HepG2 (cell line): ENCODE measurements around the gene MYL6. TPM values are rescaled to one million over a fixed set of nuclear protein-coding genes. Genes with fewer than 3 reads are reported as not detected.

Experiments used
- KLF6 ChIP-seq: IDR thresholded peaks from 2 replicates; pipeline ENCODE4 v1.8.0; 2016; ENCODE audit warnings: missing biosample characterization, missing genetic modification reagents
- MTA3 ChIP-seq: sonication (generic); formaldehyde crosslinking; IDR thresholded peaks from 2 replicates; pipeline ENCODE4 v1.4.0; 2020; ENCODE audit warnings: missing genetic modification reagents
- MXI1 ChIP-seq: IDR thresholded peaks from 3 replicates; pipeline ENCODE4 v1.6.1; 2012; ENCODE audit warnings: low read depth, low read length, inconsistent platforms, borderline replicate concordance
- UBTF ChIP-seq: sonication (generic); formaldehyde crosslinking; IDR thresholded peaks from 2 replicates; pipeline ENCODE4 v1.4.0; 2020; ENCODE audit warnings: mild to moderate bottlenecking, missing genetic modification reagents
- ZFP36 ChIP-seq: fragments of 150-350 bp; IDR thresholded peaks from 2 replicates; pipeline ENCODE4 v1.6.1; 2018; ENCODE audit warnings: borderline replicate concordance, low read length, low read depth; ENCODE audit not compliant: partially characterized antibody
- ZFP37 ChIP-seq: sonication (generic); formaldehyde crosslinking; IDR thresholded peaks from 2 replicates; pipeline ENCODE4 v1.4.0; 2020; ENCODE audit warnings: missing genetic modification reagents, borderline replicate concordance
- ZNF10 ChIP-seq: sonication (generic); formaldehyde crosslinking; IDR thresholded peaks from 2 replicates; pipeline ENCODE4 v1.4.0; 2020; ENCODE audit warnings: mild to moderate bottlenecking, low read depth, missing genetic modification reagents, borderline replicate concordance
- ZNF331 ChIP-seq: sonication (generic); formaldehyde crosslinking; IDR thresholded peaks from 2 replicates; pipeline ENCODE4 v1.4.0; 2020; ENCODE audit warnings: missing genetic modification reagents
- ZNF556 ChIP-seq: sonication (generic); formaldehyde crosslinking; IDR thresholded peaks from 2 replicates; pipeline ENCODE4 v1.4.0; 2020; ENCODE audit warnings: mild to moderate bottlenecking, missing genetic modification reagents, borderline replicate concordance
- ZNF816 ChIP-seq: sonication (generic); formaldehyde crosslinking; IDR thresholded peaks from 2 replicates; pipeline ENCODE4 v1.8.0; 2022; ENCODE audit warnings: missing genetic modification reagents, mild to moderate bottlenecking, borderline replicate concordance
- polyA plus RNA-seq, 8 experiments: library from polyadenylated mRNA; depleted of rRNA in 3 of 8; stranded (reverse) in 7 of 8; unstranded in 1 of 8; fragments of >200 nt; fragmentation: Illumina TruSeq in 4 of 8; extraction: Trizol in 4 of 8; gene quantifications; 2 replicates each; pipeline versions ENCODE4 v1.2.1 to v1.2.3, GENCODE V29; 2011 to 2016; ENCODE audit warnings: low read depth in 4 of 8, missing spikeins in 1 of 8, mixed read lengths in 1 of 8; ENCODE audit not compliant: insufficient read depth in 1 of 8
- total RNA-seq, 5 experiments: library from RNA; depleted of rRNA; stranded (reverse); fragments of >200 nt; fragmentation: Illumina TruSeq; extraction: Trizol; gene quantifications; 2 replicates each; pipeline ENCODE4 v1.2.3, GENCODE V29; 2016; ENCODE audit warnings: low read depth in 1 of 5
- TF ChIP-seq, protein P1 (sequence below): sonication (generic); formaldehyde crosslinking; IDR thresholded peaks from 2 replicates; pipeline ENCODE4 v1.4.0; 2020; ENCODE audit warnings: missing genetic modification reagents
- TF ChIP-seq, protein P2 (sequence below): fragments of 450-650 bp; IDR thresholded peaks from 2 replicates; pipeline ENCODE4 v1.6.1; 2017; ENCODE audit warnings: mild to moderate bottlenecking
- TF ChIP-seq, protein P3 (sequence below): sonication (generic); formaldehyde crosslinking; IDR thresholded peaks from 2 replicates; pipeline ENCODE4 v1.4.0; 2020; ENCODE audit warnings: missing genetic modification reagents
- TF ChIP-seq, protein P4 (sequence below): sonication (generic); formaldehyde crosslinking; IDR thresholded peaks from 2 replicates; pipeline ENCODE4 v1.4.0; 2020; ENCODE audit warnings: missing genetic modification reagents, borderline replicate concordance

Gene MYL6
- total and polyA plus RNA-seq, 2 of the 13 experiments (the other 11 are each of a cell fraction or from before 2014, with no cell fraction given) = 1,127 to 1,192 TPM

- TF ChIP-seq ZNF556 (CRISPR knock-in tag) (peak; percentile 51; the same call in 1 of the 2 replicates), KLF6 (CRISPR knock-in tag) (peak; percentile 76; the same call in 1 of the 2 replicates), ZNF10 (CRISPR knock-in tag) (no peak), ZNF816 (CRISPR knock-in tag) (no peak), MTA3 (CRISPR knock-in tag) (no peak), ZFP36 (no peak), MXI1 (peak; percentile 92; the same call in 1 of the 3 replicates), ZNF331 (CRISPR knock-in tag) (0 out of 2 replicates have a peak, but pooled peaks have one; percentile 16), UBTF (CRISPR knock-in tag) (peak; percentile 60; the same call in 1 of the 2 replicates), ZFP37 (CRISPR knock-in tag) (no peak)
- TF ChIP-seq, protein P1, sequence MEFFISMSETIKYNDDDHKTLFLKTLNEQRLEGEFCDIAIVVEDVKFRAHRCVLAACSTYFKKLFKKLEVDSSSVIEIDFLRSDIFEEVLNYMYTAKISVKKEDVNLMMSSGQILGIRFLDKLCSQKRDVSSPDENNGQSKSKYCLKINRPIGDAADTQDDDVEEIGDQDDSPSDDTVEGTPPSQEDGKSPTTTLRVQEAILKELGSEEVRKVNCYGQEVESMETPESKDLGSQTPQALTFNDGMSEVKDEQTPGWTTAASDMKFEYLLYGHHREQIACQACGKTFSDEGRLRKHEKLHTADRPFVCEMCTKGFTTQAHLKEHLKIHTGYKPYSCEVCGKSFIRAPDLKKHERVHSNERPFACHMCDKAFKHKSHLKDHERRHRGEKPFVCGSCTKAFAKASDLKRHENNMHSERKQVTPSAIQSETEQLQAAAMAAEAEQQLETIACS (CRISPR knock-in tag) = no peak
- TF ChIP-seq, protein P2, sequence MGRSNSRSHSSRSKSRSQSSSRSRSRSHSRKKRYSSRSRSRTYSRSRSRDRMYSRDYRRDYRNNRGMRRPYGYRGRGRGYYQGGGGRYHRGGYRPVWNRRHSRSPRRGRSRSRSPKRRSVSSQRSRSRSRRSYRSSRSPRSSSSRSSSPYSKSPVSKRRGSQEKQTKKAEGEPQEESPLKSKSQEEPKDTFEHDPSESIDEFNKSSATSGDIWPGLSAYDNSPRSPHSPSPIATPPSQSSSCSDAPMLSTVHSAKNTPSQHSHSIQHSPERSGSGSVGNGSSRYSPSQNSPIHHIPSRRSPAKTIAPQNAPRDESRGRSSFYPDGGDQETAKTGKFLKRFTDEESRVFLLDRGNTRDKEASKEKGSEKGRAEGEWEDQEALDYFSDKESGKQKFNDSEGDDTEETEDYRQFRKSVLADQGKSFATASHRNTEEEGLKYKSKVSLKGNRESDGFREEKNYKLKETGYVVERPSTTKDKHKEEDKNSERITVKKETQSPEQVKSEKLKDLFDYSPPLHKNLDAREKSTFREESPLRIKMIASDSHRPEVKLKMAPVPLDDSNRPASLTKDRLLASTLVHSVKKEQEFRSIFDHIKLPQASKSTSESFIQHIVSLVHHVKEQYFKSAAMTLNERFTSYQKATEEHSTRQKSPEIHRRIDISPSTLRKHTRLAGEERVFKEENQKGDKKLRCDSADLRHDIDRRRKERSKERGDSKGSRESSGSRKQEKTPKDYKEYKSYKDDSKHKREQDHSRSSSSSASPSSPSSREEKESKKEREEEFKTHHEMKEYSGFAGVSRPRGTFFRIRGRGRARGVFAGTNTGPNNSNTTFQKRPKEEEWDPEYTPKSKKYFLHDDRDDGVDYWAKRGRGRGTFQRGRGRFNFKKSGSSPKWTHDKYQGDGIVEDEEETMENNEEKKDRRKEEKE = no peak
- TF ChIP-seq, protein P3, sequence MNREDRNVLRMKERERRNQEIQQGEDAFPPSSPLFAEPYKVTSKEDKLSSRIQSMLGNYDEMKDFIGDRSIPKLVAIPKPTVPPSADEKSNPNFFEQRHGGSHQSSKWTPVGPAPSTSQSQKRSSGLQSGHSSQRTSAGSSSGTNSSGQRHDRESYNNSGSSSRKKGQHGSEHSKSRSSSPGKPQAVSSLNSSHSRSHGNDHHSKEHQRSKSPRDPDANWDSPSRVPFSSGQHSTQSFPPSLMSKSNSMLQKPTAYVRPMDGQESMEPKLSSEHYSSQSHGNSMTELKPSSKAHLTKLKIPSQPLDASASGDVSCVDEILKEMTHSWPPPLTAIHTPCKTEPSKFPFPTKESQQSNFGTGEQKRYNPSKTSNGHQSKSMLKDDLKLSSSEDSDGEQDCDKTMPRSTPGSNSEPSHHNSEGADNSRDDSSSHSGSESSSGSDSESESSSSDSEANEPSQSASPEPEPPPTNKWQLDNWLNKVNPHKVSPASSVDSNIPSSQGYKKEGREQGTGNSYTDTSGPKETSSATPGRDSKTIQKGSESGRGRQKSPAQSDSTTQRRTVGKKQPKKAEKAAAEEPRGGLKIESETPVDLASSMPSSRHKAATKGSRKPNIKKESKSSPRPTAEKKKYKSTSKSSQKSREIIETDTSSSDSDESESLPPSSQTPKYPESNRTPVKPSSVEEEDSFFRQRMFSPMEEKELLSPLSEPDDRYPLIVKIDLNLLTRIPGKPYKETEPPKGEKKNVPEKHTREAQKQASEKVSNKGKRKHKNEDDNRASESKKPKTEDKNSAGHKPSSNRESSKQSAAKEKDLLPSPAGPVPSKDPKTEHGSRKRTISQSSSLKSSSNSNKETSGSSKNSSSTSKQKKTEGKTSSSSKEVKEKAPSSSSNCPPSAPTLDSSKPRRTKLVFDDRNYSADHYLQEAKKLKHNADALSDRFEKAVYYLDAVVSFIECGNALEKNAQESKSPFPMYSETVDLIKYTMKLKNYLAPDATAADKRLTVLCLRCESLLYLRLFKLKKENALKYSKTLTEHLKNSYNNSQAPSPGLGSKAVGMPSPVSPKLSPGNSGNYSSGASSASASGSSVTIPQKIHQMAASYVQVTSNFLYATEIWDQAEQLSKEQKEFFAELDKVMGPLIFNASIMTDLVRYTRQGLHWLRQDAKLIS (CRISPR knock-in tag) = no peak
- TF ChIP-seq, protein P4, sequence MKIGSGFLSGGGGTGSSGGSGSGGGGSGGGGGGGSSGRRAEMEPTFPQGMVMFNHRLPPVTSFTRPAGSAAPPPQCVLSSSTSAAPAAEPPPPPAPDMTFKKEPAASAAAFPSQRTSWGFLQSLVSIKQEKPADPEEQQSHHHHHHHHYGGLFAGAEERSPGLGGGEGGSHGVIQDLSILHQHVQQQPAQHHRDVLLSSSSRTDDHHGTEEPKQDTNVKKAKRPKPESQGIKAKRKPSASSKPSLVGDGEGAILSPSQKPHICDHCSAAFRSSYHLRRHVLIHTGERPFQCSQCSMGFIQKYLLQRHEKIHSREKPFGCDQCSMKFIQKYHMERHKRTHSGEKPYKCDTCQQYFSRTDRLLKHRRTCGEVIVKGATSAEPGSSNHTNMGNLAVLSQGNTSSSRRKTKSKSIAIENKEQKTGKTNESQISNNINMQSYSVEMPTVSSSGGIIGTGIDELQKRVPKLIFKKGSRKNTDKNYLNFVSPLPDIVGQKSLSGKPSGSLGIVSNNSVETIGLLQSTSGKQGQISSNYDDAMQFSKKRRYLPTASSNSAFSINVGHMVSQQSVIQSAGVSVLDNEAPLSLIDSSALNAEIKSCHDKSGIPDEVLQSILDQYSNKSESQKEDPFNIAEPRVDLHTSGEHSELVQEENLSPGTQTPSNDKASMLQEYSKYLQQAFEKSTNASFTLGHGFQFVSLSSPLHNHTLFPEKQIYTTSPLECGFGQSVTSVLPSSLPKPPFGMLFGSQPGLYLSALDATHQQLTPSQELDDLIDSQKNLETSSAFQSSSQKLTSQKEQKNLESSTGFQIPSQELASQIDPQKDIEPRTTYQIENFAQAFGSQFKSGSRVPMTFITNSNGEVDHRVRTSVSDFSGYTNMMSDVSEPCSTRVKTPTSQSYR (CRISPR knock-in tag) = peak; percentile 43; the same call in 1 of the 2 replicates
Measured at GRCh38 chr12:56127888-56128669, 30.1 kb upstream of the MYL6 start, which contains the start of gene ESYT1 (continued).
